ENCODE measurements around the gene SLC51B. TPM values are rescaled to one million over a fixed set of nuclear protein-coding genes. Genes with fewer than 3 reads are reported as not detected.

The SLC51B gene
- polyA plus RNA-seq, 3 donors: not detected

DNA sequence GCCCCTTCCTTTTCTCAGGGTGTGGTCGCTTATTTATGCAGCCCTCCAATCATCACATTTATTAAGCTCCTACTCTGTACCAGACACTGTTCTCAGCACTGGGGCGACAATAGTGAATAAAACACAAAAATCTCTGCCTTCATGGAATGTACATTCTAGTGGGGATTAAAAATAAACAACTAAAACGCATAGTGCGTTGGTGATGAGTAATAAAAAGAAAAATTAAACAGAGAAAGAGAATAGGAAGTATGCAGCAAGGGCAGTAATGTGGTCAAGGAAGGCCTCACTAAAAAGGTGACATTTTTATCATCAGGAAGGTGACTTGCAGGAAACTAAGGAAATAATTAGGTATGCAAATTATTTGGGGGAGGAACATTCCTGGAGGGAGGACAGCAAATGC is 5.1 kb downstream of the SLC51B start:
- no peak overlapping the region for H3K9ac ChIP-seq (ENCODE audit: insufficient read depth, low read length, poor library complexity, severe bottlenecking)
- no CpG with 5 or more reads among the region's 4 CpGs for WGBS (ENCODE audit: insufficient coverage)
- H3K27ac Mint-ChIP-seq: peak overlapping the region in 2 of 7 donors; percentile 11 to 13

GRCh38 chr15:65051266-65051665 is 6.1 kb downstream of the SLC51B start:
- Histone ChIP-seq H3K27me3 (ENCODE audit: control insufficient read depth in 2 of 2, insufficient read depth in 2 of 2, low read length in 2 of 2) (no peaks in the 10 kb centered on the region), H3K9me3 (replicated peaks in 1 of 2; ENCODE audit: control insufficient read depth in 1 of 2, insufficient read depth in 1 of 2, low read length in 2 of 2) (no peaks in the 10 kb centered on the region), H3K4me3 (replicated peaks in 1 of 3; ENCODE audit: low read depth in 2 of 3, low read length in 3 of 3) (no peak overlapping the region), H3K9ac (ENCODE audit: insufficient read depth, low read length, poor library complexity, severe bottlenecking) (no peak overlapping the region), H3K79me2 (ENCODE audit: insufficient read depth, low read length) (no peaks in the 10 kb centered on the region), H3K27ac (ENCODE audit: low read depth in 1 of 2, low read length in 2 of 2) (no peak overlapping the region), H3K36me3 (replicated peaks in 1 of 2; ENCODE audit: control insufficient read depth in 1 of 2, insufficient read depth in 2 of 2, low read length in 2 of 2) (no peaks in the 10 kb centered on the region), H2AFZ (ENCODE audit: insufficient read depth, low read depth, low read length, poor library complexity, severe bottlenecking) (no peak overlapping the region), H3K4me2 (replicated peaks; ENCODE audit: extremely low read depth, low read length, poor library complexity, severe bottlenecking) (no peak overlapping the region), H4K20me1 (ENCODE audit: insufficient read depth, low read length) (no peaks in the 10 kb centered on the region), H3K4me1 (ENCODE audit: control insufficient read depth in 1 of 2, insufficient read depth in 2 of 2, low read length in 2 of 2) (peaks cover 10 to 16% of the 10 kb centered on the region in 2 donors)
- DNase-seq: no peak
- peaks cover 7 to 17% (median 9%) of the 10 kb centered on the region in 3 donors for H3K27me3 Mint-ChIP-seq (ENCODE audit: low read depth in 3 of 3)
- peaks cover 16% of the 10 kb centered on the region for H3K4me1 Mint-ChIP-seq
- WGBS (ENCODE audit: insufficient coverage): 89% methylated on average over 2 of the region's 2 CpGs
- H3K4me3 Mint-ChIP-seq: no peak overlapping the region
- H3K27ac Mint-ChIP-seq: no peak overlapping the region
- peaks cover 0 to 3% (median 0%) of the 10 kb centered on the region in 7 donors for H3K9me3 Mint-ChIP-seq
- intact Hi-C loops (cut with micrococcal nuclease): loop anchor here in 1 of 2 donors (10.0 kb wide), 1 partner anchor 244 kb away; the partner anchor contains the start of gene RNU5A-1
- no peaks in the 10 kb centered on the region for H3K36me3 Mint-ChIP-seq
- TF ChIP-seq CTCF (IDR thresholded peaks at IDR 0.05): no peak

More for the DNA sequence above, 5.1 kb downstream of the SLC51B start:
- peaks cover 0 to 3% (median 0%) of the 10 kb centered on the region in 7 donors for H3K9me3 Mint-ChIP-seq
- no peak for DNase-seq
- Histone ChIP-seq H3K4me1 (ENCODE audit: control insufficient read depth in 1 of 2, insufficient read depth in 2 of 2, low read length in 2 of 2) (peaks cover 10 to 16% of the 10 kb centered on the region in 2 donors), H3K9me3 (replicated peaks in 1 of 2; ENCODE audit: control insufficient read depth in 1 of 2, insufficient read depth in 1 of 2, low read length in 2 of 2) (no peaks in the 10 kb centered on the region), H3K27me3 (ENCODE audit: control insufficient read depth in 2 of 2, insufficient read depth in 2 of 2, low read length in 2 of 2) (no peaks in the 10 kb centered on the region), H3K27ac (ENCODE audit: low read depth in 1 of 2, low read length in 2 of 2) (no peak overlapping the region), H4K20me1 (ENCODE audit: insufficient read depth, low read length) (no peaks in the 10 kb centered on the region), H3K4me3 (replicated peaks in 1 of 3; ENCODE audit: low read depth in 2 of 3, low read length in 3 of 3) (no peak overlapping the region), H3K79me2 (ENCODE audit: insufficient read depth, low read length) (no peaks in the 10 kb centered on the region), H3K4me2 (replicated peaks; ENCODE audit: extremely low read depth, low read length, poor library complexity, severe bottlenecking) (no peak overlapping the region), H3K36me3 (replicated peaks in 1 of 2; ENCODE audit: control insufficient read depth in 1 of 2, insufficient read depth in 2 of 2, low read length in 2 of 2) (no peaks in the 10 kb centered on the region), H2AFZ (ENCODE audit: insufficient read depth, low read depth, low read length, poor library complexity, severe bottlenecking) (peak overlapping the region; percentile 19)
- H3K4me3 Mint-ChIP-seq: peak overlapping the region in 1 of 2 donors; percentile 80
- H3K36me3 Mint-ChIP-seq: no peaks in the 10 kb centered on the region
- intact Hi-C loops (cut with micrococcal nuclease): loop anchor here in 1 of 2 donors (10.0 kb wide), 1 partner anchor 245 kb away; the partner anchor contains the start of gene RNU5A-1
- TF ChIP-seq CTCF (IDR thresholded peaks at IDR 0.05): no peak
- peaks cover 16% of the 10 kb centered on the region for H3K4me1 Mint-ChIP-seq
- peaks cover 7 to 18% (median 8%) of the 10 kb centered on the region in 3 donors for H3K27me3 Mint-ChIP-seq (ENCODE audit: low read depth in 3 of 3)
